ENCODE measurements around the gene SUN1. TPM values are rescaled to one million over a fixed set of nuclear protein-coding genes. Genes with fewer than 3 reads are reported as not detected.
"Not testable (repeated sequence)": the region's sequence is repeated elsewhere in the genome, so short reads cannot be mapped to it uniquely, and the experiment has no call there.

Gene SUN1
- polyA plus RNA-seq, 3 donors from 2014 or later: 19.3 to 31.5 (median 19.8) TPM

- not testable (repeated sequence) for H3K4me3 Mint-ChIP-seq; H3K27ac Mint-ChIP-seq; DNase-seq; H3K27me3 Mint-ChIP-seq (ENCODE audit: low read depth in 3 of 3); H3K4me1 Mint-ChIP-seq; H3K9me3 Mint-ChIP-seq
- H3K36me3 Mint-ChIP-seq: peaks cover 24 to 47% (median 29%) of the 10 kb centered on the region in 3 donors
These were observed 14.8 kb downstream of the SUN1 start for GRCh38 chr7:846958-847650.

DNA sequence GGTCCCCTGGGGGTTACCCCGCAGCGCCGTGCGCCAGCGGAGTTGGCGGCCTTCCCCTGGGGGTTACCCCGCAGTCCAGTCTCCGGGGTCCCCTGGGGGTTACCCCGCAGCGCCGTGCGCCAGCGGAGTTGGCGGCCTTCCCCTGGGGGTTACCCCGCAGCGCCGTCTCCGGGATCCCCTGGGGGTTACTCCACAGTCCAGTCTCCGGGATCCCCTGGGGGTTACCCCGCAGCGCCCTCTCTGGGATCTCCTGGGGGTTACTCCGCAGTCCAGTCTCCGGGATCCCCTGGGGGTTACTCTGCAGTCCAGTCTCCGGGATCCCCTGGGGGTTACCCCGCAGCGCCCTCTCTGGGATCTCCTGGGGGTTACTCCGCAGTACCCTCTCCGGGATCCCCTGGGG lies 15.5 kb downstream of the SUN1 start:
- not testable (repeated sequence) for H3K9me3 Mint-ChIP-seq; H3K27ac Mint-ChIP-seq; H3K4me1 Mint-ChIP-seq; DNase-seq; H3K4me3 Mint-ChIP-seq; H3K27me3 Mint-ChIP-seq (ENCODE audit: low read depth in 3 of 3)
- peaks cover 21 to 46% (median 27%) of the 10 kb centered on the region in 3 donors for H3K36me3 Mint-ChIP-seq

DNA sequence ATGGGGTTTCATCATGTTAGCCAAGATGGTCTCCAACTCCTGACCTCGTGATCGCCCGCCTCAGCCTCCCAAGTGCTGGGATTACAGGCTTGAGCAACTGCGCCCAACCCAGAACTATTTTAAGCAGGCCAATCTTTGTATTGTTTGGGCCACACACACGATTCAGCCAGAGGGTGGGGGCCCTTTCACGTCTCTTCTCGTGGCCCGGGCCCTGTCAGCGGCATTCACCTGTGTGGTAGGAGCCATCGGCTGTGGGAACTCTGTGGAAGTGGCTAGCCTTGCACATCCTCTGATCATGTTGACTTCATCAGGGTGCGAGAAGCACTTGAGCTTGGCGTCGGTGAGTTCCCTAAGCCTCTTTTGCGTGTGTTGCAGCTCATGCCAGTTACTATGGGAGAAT lies 16.9 kb downstream of the SUN1 start:
- H3K27me3 Mint-ChIP-seq (ENCODE audit: low read depth in 3 of 3): peaks cover 0 to 2% (median 0%) of the 10 kb centered on the region in 3 donors
- no peak overlapping the region for H3K4me3 Mint-ChIP-seq
- no peak overlapping the region for H3K27ac Mint-ChIP-seq
- no peaks in the 10 kb centered on the region for H3K9me3 Mint-ChIP-seq
- peaks cover 23 to 41% (median 28%) of the 10 kb centered on the region in 3 donors for H3K36me3 Mint-ChIP-seq
- no peaks in the 10 kb centered on the region for H3K4me1 Mint-ChIP-seq
- no peak for DNase-seq

GRCh38 chr7:849781-850180 lies 17.5 kb downstream of the SUN1 start:
- H3K27me3 Mint-ChIP-seq (ENCODE audit: low read depth in 3 of 3): peaks cover 0 to 2% (median 0%) of the 10 kb centered on the region in 3 donors
- H3K36me3 Mint-ChIP-seq: peaks cover 22 to 43% (median 28%) of the 10 kb centered on the region in 3 donors
- H3K4me1 Mint-ChIP-seq: no peaks in the 10 kb centered on the region
- DNase-seq: no peak
- no peak overlapping the region for H3K4me3 Mint-ChIP-seq
- H3K27ac Mint-ChIP-seq: no peak overlapping the region
- H3K9me3 Mint-ChIP-seq: no peaks in the 10 kb centered on the region

GRCh38 chr7:851204-851603 lies 18.9 kb downstream of the SUN1 start:
- DNase-seq: no peak
- peaks cover 0 to 2% (median 0%) of the 10 kb centered on the region in 3 donors for H3K27me3 Mint-ChIP-seq (ENCODE audit: low read depth in 3 of 3)
- peaks cover 18 to 35% (median 23%) of the 10 kb centered on the region in 3 donors for H3K36me3 Mint-ChIP-seq
- H3K9me3 Mint-ChIP-seq: no peaks in the 10 kb centered on the region
- no peak overlapping the region for H3K4me3 Mint-ChIP-seq
- H3K4me1 Mint-ChIP-seq: no peaks in the 10 kb centered on the region
- H3K27ac Mint-ChIP-seq: no peak overlapping the region

- H3K4me3 Mint-ChIP-seq: no peak overlapping the region
- H3K36me3 Mint-ChIP-seq: peaks cover 22 to 39% (median 27%) of the 10 kb centered on the region in 3 donors
- no peak overlapping the region for H3K27ac Mint-ChIP-seq
- no peaks in the 10 kb centered on the region for H3K4me1 Mint-ChIP-seq
- DNase-seq: no peak
- H3K27me3 Mint-ChIP-seq (ENCODE audit: low read depth in 3 of 3): peaks cover 0 to 2% (median 0%) of the 10 kb centered on the region in 3 donors
- no peaks in the 10 kb centered on the region for H3K9me3 Mint-ChIP-seq
These were observed 21.3 kb downstream of the SUN1 start for GRCh38 chr7:853366-854117.

DNA sequence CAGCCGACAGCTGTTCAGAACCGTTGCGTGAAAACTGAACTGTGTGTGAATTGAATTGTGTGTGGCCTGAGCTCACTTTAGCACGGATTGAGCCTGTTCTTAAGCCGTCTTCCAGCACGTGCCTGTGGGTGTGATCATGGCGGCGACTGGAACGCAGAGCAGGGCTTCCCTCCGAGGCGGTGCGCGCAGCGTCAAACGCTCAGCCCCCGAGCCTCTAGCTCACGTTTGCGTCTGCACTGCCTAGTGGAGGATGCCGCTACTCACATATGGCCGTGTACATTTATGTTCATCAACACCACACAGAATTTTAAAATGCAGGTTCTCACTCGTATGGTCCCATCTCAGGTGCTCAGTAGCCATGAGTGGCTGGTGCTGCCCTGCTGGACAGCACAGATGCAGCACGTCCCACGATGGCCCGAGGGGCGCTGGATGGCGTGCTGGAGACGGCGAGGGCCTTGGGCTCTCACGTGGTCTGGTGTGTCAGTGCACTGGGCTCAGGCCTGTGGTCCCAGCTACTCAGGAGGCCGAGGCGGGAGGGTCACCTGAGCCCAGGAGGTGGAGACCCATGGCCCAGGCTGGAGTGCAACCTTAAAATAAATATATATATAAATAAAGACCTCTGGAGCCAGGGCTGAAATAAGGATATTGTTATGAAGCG lies 22.0 kb downstream of the SUN1 start:
- Mint-ChIP-seq H3K27ac (no peak overlapping the region), H3K9me3 (no peaks in the 10 kb centered on the region), H3K27me3 (ENCODE audit: low read depth in 3 of 3) (peaks cover 0 to 2% (median 0%) of the 10 kb centered on the region in 3 donors), H3K4me3 (no peak overlapping the region), H3K36me3 (peaks cover 22 to 38% (median 27%) of the 10 kb centered on the region in 3 donors), H3K4me1 (no peaks in the 10 kb centered on the region)
- no peak for DNase-seq

DNA sequence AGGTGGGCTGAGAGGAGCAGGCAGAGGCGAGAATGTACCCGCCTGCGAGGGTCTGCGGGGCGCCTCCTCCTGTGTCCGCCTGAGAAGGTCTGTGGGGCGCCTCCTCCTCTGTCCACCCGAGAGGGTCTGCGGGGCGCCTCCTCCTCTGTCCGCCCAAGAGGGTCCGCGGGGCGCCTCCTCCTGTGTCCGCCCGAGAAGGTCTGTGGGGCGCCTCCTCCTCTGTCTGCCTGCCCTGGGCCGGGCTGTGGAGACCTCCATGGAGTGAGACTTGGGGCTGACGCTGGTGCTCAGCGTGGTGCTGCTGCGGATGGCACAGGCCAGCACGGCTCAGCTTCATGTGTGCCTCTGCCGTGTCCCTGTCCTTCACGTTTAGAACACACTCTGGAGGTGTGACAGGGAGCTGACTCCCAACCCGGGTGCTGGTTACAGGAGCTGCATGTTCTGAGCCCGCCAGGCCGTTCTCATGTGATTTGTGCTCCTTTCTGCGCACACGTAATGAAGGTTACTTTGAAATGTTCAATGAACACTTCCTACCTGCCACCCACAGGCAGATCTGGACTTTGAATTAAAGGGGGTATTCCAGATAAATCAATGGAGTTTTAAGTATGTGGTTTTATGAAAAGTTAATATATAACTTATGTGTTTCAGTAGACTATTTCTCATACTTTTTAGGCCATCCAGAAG lies 23.6 kb downstream of the SUN1 start:
- Mint-ChIP-seq H3K9me3 (no peaks in the 10 kb centered on the region), H3K4me1 (no peaks in the 10 kb centered on the region), H3K36me3 (peaks cover 23 to 45% (median 26%) of the 10 kb centered on the region in 3 donors), H3K27ac (no peak overlapping the region), H3K4me3 (no peak overlapping the region), H3K27me3 (ENCODE audit: low read depth in 3 of 3) (peaks cover 0 to 2% (median 0%) of the 10 kb centered on the region in 3 donors)
- DNase-seq: no peak

- H3K4me1 Mint-ChIP-seq: no peaks in the 10 kb centered on the region
- H3K9me3 Mint-ChIP-seq: no peaks in the 10 kb centered on the region
- H3K27ac Mint-ChIP-seq: no peak overlapping the region
- peaks cover 30 to 51% (median 32%) of the 10 kb centered on the region in 3 donors for H3K36me3 Mint-ChIP-seq
- no peak for DNase-seq
- H3K27me3 Mint-ChIP-seq (ENCODE audit: low read depth in 3 of 3): peaks cover 0 to 2% (median 0%) of the 10 kb centered on the region in 3 donors
- no peak overlapping the region for H3K4me3 Mint-ChIP-seq
These were observed 24.3 kb downstream of the SUN1 start for GRCh38 chr7:856444-857095.

DNA sequence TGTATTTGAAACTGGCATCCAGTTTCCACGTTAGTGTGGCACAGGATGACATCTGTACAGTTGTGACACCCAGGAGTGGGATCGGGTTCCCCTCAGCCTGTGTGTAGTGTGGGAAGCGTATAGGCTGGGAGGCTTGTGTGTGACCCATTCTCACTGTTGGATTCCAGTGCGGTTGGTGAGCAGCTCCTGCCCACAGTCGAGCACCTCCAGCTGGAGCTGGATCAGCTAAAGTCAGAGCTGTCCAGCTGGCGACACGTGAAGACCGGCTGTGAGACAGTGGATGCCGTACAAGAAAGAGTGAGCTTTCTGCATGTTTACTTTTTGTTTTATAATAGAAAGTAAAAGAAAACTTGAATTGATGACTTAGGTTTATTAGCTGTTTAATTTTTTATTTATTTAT lies 25.4 kb downstream of the SUN1 start:
- no peak overlapping the region for H3K27ac Mint-ChIP-seq
- peaks cover 0 to 2% (median 0%) of the 10 kb centered on the region in 3 donors for H3K27me3 Mint-ChIP-seq (ENCODE audit: low read depth in 3 of 3)
- H3K4me1 Mint-ChIP-seq: no peaks in the 10 kb centered on the region
- peaks cover 39 to 50% (median 39%) of the 10 kb centered on the region in 3 donors for H3K36me3 Mint-ChIP-seq
- no peak for DNase-seq
- no peaks in the 10 kb centered on the region for H3K9me3 Mint-ChIP-seq
- no peak overlapping the region for H3K4me3 Mint-ChIP-seq

- Mint-ChIP-seq H3K27ac (no peak overlapping the region), H3K4me3 (no peak overlapping the region)
These were observed 27.2 kb downstream of the SUN1 start for GRCh38 chr7:859359-860030.

DNA sequence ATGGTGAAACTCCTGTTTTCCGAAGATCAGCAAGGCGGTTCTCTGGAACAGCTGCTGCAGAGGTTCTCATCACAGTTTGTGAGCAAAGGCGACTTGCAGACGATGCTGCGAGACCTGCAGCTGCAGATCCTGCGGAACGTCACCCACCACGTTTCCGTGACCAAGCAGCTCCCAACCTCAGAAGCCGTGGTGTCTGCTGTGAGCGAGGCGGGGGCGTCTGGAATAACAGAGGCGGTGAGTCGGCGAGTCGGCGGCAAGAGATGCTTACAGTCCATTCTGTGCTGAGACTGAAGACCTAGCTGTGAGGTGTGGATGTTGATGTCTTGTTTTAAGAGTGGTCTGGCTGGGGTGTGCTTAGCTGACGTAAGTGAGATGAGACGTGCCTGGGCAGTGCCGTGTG lies 27.9 kb downstream of the SUN1 start:
- Mint-ChIP-seq H3K36me3 (peaks cover 36 to 47% (median 43%) of the 10 kb centered on the region in 3 donors), H3K27me3 (ENCODE audit: low read depth in 3 of 3) (peaks cover 0 to 2% (median 0%) of the 10 kb centered on the region in 3 donors), H3K4me3 (no peak overlapping the region), H3K4me1 (no peaks in the 10 kb centered on the region), H3K27ac (peak overlapping the region in 1 of 6 donors; percentile 33), H3K9me3 (no peaks in the 10 kb centered on the region)
- DNase-seq: no peak

More at GRCh38 chr7:859359-860030, 27.2 kb downstream of the SUN1 start:
- Mint-ChIP-seq H3K27me3 (ENCODE audit: low read depth in 3 of 3) (peaks cover 0 to 2% (median 0%) of the 10 kb centered on the region in 3 donors), H3K4me1 (no peaks in the 10 kb centered on the region), H3K36me3 (peaks cover 36 to 43% (median 43%) of the 10 kb centered on the region in 3 donors), H3K9me3 (no peaks in the 10 kb centered on the region)
- no peak for DNase-seq

DNA sequence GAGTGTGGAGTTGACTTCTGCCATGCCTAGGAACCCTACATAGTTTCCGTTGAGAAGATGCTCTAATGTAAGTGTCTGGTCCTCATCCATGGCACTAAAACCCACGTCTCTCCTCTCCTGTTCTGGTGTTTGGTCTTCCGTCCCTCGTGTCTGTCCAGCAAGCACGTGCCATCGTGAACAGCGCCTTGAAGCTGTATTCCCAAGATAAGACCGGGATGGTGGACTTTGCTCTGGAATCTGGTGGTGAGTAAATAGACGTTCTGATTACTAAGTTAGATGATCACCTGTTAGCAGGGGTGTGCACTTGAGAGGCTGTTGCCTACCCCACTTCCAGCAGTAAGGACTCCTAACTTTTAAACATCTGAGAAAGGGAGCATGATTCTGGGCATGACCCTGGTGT lies 28.9 kb downstream of the SUN1 start:
- no peak for DNase-seq
- H3K27ac Mint-ChIP-seq: peak overlapping the region in 1 of 6 donors; percentile 70
- peaks cover 37 to 50% (median 43%) of the 10 kb centered on the region in 3 donors for H3K36me3 Mint-ChIP-seq

More for the DNA sequence above, 28.9 kb downstream of the SUN1 start:
- Mint-ChIP-seq H3K27me3 (ENCODE audit: low read depth in 3 of 3) (peaks cover 0 to 2% (median 0%) of the 10 kb centered on the region in 3 donors), H3K4me3 (no peak overlapping the region), H3K9me3 (no peaks in the 10 kb centered on the region), H3K4me1 (no peaks in the 10 kb centered on the region)

All from immature natural killer cell (primary cell).